Hematopoietic multipotent progenitor cell treated with erythropoietin and hydrocortisone succinate and interleukin-3 and kit ligand, for 4 days (in vitro differentiated cells): ENCODE results near the gene NODAL.

Experiments
- DNase-seq: peaks from one replicate; pipeline ENCODE4 v3.0.0-alpha.2; 2015

NODAL gene

DNA sequence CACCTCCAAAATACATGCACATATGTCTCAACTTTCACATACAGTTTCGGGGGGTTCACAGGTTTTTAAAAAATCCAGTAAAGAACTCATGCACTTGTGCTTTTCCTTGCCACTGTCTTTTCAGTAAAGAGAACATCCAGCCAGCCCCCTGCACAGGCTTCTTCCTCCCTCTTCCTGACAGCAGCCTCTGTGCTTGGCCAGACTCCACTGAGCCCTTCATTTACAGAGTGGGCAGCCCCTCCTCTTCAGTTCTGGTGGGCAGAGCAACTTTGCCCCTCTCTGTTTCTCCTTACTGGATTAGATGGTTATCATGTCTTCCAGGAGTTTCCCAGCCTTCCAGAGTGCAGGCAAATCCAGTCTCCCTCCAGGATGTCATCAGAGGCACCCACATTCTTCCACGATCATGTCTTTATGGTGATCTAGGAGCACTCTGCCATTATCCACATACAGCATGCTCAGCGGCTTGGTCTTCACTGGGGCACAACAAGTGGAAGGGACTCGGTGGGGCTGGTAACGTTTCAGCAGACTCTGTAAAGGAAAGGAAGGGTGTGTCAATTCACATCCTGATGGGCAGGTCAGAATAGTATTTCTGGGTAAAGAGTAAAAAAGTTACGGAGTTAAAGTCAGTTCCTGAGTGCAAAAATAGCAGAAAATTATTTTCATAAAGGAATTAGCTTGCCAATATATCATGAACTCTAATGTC is 8.8 kb downstream of the NODAL start:
- DNase-seq = peak; percentile 31

GRCh38 chr10:70432101-70432500 is 9.4 kb downstream of the NODAL start:
- no peak for DNase-seq

DNA sequence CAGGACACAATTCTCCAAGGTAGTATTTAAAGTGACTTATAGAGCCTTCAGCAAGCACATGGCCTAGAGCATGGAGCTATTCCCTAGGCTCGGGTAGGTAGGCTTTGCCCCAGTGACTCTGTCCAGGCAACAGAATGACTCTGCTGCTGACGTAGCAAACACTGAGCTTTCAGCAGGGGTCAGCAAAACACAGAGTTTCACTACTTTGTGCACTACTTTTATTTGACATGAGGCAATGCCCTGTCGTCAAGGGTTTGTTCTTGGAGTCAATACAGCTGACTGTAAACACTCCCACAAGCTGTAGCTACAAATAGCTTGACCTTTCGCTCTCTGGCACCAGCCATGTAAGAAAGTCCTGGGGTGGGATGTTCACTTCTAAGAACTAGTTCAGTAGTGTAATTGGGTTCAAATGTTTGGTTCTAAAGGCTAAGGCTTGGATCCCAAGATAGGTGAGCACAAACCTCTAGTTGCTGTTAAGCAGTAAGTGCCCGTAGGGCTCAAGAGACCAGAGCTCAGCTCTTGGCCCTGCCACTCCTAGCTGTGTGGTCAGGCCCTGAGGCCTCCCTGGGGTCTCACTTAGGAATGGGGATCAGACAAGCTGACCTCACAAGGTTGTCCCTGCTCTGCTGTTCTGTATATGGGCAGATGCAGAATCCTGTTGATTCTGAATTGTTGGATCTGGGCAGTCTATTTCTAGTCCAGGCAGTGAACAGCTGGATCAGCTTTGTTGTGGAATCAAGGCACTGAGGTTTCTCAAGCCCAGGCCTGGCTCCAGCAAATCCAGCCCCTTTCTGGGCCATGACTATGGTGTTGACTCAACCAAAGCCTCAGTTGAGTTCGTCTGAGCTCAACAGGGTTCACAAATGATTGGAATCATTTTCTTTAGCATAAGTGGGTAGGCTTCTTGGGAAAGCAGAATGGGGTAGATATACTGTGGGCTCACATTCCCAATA is 10.7 kb downstream of the NODAL start:
- no peak for DNase-seq

DNA sequence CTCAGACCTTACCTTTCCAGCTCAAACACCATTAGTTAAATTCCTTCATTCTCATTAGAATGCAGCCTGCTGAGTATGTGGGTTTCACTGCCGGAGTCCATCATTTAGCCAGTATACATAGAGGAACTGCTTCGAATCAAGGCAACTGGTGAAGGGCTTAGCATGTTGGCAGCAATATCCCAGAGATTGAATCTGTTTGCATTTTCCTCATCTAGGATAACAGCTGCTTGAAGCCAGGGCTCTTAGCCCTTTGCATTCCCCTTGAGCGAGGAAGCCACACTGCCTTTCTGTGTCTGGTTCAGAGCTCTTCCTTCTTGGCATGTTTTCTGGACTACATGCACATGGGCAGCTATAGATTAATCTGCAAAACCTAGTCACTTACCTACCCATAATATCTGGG is 14.7 kb downstream of the NODAL start:
- no peak for DNase-seq

GRCh38 chr10:70425096-70425495 is 16.4 kb downstream of the NODAL start:
- no peak for DNase-seq

DNA sequence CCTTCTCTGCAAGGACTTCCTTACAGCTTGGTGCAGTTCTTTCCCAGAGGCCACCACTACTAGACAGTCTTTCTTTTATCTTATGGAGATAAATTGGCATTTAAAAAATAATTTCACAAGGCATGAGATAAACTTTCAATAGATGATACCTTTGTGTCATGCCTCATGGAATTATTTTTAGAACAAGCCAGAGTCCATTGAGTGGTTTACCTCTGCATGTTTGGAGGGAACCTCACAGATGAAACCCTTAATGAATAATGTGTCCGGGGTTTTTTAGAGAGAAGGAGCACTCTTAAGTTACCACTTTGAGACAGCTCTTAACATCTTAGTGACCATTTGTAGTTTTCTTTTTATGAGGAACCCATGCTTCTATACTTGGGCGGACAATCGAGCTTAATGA is 17.2 kb downstream of the NODAL start:
- DNase-seq = no peak

- no peak for DNase-seq
Measured at GRCh38 chr10:70418713-70419112, 22.8 kb downstream of the NODAL start.

- DNase-seq = no peak
Measured at GRCh38 chr10:70418229-70418628, 23.3 kb downstream of the NODAL start.

- DNase-seq = no peak
Measured at GRCh38 chr10:70417568-70417967, 23.9 kb downstream of the NODAL start.

DNA sequence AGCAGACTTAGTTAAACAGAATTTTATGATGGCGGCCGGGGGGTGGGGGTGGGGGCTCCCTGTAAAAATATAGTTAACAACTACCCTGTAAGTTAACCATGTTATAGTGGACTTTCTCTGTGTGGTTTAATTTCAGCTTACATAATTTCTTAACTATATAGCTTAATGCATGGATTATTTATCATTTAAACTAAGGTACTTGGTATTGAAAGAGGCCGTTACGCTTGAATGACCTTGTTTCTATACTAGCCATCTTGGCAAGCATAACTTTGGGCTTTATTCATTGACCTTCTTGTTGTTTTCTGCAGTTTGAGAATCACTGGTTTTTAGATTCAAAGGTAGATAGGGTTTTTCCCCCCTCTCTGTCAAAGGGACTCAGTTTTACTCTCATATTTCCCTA is 29.1 kb downstream of the NODAL start:
- DNase-seq = no peak

GRCh38 chr10:70410608-70411007 is 30.9 kb downstream of the NODAL start:
- DNase-seq = no peak

- DNase-seq = no peak
Measured at GRCh38 chr10:70409772-70410171, 31.7 kb downstream of the NODAL start.

GRCh38 chr10:70405037-70405824 is 36.2 kb downstream of the NODAL start:
- peak; percentile 94 for DNase-seq

- peak; percentile 47 for DNase-seq
Measured at GRCh38 chr10:70404787-70405036, 36.8 kb downstream of the NODAL start.

DNA sequence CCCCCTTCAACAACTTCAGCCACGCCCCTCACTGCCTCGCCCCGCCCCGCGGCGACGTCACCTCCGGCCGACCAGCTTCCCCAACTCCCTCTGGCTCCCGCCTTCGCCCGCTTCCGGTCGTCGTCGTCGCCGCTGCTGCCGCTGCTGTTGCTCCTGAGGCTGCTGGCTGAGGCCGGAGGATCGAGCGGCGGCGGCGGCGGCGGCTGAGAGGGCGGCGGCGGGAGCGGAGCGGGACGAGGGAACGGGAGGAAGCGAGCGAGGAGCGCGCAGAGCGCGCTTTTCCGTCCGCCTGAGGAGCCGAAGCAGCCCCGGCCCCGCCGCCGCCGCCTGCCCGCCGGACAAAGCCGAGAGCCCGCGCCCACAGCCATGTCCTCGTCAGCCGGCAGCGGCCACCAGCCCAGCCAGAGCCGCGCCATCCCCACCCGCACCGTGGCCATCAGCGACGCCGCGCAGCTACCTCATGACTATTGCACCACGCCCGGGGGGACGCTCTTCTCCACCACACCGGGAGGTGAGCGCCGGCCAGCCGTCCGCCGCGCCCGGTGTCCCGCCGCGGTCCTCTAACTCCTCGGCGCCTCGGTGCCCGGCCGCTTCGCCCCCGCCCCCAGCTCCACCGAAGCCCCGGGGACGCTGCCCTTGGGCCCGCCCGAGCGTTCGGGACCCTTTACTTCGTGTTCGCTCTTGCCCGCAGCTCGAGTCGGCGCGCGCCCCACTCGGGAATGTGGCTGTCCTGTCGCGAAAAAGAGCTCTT is 37.3 kb downstream of the NODAL start, which contains the start of gene EIF4EBP2:
EIF4EBP2 (plus strand) TSS at position 110 of the 751 bp plus-strand sequence; CDS start at position 367, 257 bp downstream.
- DNase-seq = peak; percentile 97

- DNase-seq = peak; percentile 10
Measured at GRCh38 chr10:70403483-70404035, 37.9 kb downstream of the NODAL start.

DNA sequence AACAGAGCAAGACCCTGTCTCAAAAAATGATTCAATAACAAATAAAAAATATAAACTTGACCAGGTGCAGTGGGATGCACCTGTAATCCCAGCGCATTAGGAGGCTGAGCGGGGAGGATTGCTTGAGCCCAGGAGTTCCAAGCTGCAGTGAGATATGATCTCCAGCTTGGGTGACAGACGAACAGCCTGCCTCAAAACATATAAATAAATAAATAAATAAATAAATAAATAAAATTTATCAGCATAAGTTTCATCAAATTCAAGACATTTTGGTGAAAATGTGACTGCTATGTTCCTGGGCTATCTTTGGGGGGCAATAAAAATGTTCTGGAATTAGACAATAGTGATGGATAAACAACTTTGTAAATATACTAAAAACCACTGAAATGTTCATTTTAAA is 42.3 kb downstream of the NODAL start:
- DNase-seq = no peak

GRCh38 chr10:70396140-70396539 is 45.3 kb downstream of the NODAL start:
- no peak for DNase-seq

GRCh38 chr10:70391654-70392053 is 49.8 kb downstream of the NODAL start:
- no peak for DNase-seq
